ENCODE results near the gene FZR1. TPM values are rescaled to one million over a fixed set of nuclear protein-coding genes. Genes with fewer than 3 reads are reported as not detected.

FZR1 gene
- total and polyA plus RNA-seq, 9 of the 15 experiments (the other 6 are each of a cell fraction or from before 2014, with no cell fraction given) = 0.18 to 48.0 (median 22.2) TPM

DNA sequence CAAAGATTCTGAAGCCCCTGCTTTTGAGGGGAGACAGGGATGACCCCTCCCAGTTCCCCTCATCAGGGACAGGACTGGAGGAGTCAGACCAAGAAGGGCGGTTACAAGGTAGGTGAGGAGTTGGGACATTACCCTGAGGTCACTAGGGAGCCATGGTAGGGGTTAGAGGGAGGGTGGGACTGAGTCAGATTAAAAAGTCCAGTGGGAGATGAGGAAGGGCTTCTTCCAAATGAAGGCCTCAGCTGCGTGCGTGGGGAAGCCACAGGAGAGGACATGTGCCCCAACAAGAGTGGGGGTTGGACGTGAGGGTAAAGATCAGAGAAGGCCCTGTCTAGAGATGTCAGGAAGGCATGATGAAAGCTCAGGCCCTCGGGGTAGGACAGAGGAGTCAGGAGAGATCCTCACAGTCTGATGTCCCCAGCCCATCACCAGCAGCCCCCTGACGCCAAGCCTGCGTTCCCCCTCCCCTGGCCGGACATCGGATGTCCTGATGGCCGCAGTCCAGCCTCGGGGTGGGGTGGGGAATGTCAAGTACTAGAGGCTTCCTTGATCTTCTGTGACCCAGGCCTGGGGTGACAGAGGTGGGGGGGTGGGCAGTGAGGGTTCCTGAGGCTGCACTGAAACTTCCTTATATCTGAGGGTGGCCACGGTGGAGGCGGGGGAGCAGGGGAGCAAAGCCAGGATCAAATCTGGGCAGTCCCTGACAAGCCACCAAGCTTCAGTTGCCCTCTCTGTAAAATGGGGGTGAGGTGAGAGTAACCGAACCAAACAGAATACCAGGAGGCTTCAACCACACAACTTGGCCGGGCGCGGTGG lies 57.8 kb downstream of the FZR1 start (continued):
- TF ChIP-seq, protein P1, sequence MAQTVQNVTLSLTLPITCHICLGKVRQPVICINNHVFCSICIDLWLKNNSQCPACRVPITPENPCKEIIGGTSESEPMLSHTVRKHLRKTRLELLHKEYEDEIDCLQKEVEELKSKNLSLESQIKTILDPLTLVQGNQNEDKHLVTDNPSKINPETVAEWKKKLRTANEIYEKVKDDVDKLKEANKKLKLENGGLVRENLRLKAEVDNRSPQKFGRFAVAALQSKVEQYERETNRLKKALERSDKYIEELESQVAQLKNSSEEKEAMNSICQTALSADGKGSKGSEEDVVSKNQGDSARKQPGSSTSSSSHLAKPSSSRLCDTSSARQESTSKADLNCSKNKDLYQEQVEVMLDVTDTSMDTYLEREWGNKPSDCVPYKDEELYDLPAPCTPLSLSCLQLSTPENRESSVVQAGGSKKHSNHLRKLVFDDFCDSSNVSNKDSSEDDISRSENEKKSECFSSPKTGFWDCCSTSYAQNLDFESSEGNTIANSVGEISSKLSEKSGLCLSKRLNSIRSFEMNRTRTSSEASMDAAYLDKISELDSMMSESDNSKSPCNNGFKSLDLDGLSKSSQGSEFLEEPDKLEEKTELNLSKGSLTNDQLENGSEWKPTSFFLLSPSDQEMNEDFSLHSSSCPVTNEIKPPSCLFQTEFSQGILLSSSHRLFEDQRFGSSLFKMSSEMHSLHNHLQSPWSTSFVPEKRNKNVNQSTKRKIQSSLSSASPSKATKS (CRISPR knock-in tag; IDR thresholded peaks at IDR 0.05) = no peak
- TF ChIP-seq ELF2 (CRISPR knock-in tag; IDR thresholded peaks at IDR 0.05) = no peak
- TF ChIP-seq, protein P2, sequence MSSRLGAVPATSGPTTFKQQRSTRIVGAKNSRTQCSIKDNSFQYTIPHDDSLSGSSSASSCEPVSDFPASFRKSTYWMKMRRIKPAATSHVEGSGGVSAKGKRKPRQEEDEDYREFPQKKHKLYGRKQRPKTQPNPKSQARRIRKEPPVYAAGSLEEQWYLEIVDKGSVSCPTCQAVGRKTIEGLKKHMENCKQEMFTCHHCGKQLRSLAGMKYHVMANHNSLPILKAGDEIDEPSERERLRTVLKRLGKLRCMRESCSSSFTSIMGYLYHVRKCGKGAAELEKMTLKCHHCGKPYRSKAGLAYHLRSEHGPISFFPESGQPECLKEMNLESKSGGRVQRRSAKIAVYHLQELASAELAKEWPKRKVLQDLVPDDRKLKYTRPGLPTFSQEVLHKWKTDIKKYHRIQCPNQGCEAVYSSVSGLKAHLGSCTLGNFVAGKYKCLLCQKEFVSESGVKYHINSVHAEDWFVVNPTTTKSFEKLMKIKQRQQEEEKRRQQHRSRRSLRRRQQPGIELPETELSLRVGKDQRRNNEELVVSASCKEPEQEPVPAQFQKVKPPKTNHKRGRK (tag; IDR thresholded peaks at IDR 0.05) = no peak
- no peak for TF ChIP-seq KDM4B (IDR thresholded peaks at IDR 0.05; ENCODE audit: borderline replicate concordance in 2 of 2, low read depth in 1 of 2)
- peak; percentile 57; the same call in 1 of the 2 replicates for TF ChIP-seq PTBP1 (IDR thresholded peaks at IDR 0.05; ENCODE audit: low read depth, low read length)
- no peak for TF ChIP-seq CEBPB (tag; IDR thresholded peaks at IDR 0.05)
- no peak for TF ChIP-seq CEBPG (CRISPR knock-in tag; IDR thresholded peaks at IDR 0.05)
- TF ChIP-seq CEBPG (tag; conservative IDR thresholded peaks at IDR 0.05 in 1 of 2, IDR thresholded peaks at IDR 0.05 in 1 of 2) = no peak
- peak; percentile 77 for TF ChIP-seq ZFP36 (IDR thresholded peaks at IDR 0.05; ENCODE audit: low read depth, low read length, partially characterized antibody)
- no peak for TF ChIP-seq ZNF830 (CRISPR knock-in tag; IDR thresholded peaks at IDR 0.05)
- no peak for TF ChIP-seq ZNF778 (CRISPR knock-in tag; IDR thresholded peaks at IDR 0.05)
- TF ChIP-seq SMARCA5 (IDR thresholded peaks at IDR 0.05) = peak; percentile 44; the same call in 1 of the 2 replicates
